Activated CD8-positive, alpha-beta memory T cell treated with anti-CD3 and anti-CD28 coated beads, Interleukin-2, amount 50 U/mL, for 24 hours (primary cell): ENCODE results near the gene FAF2.
"Not testable (repeated sequence)": the region's sequence is repeated elsewhere in the genome, so short reads cannot be mapped to it uniquely, and the experiment has no call there.

Source experiments
- DNase-seq: peaks from one replicate; pipeline ENCODE4 v3.0.0-alpha.2; 2020; ENCODE audit errors: extremely low read depth

The FAF2 gene

DNA sequence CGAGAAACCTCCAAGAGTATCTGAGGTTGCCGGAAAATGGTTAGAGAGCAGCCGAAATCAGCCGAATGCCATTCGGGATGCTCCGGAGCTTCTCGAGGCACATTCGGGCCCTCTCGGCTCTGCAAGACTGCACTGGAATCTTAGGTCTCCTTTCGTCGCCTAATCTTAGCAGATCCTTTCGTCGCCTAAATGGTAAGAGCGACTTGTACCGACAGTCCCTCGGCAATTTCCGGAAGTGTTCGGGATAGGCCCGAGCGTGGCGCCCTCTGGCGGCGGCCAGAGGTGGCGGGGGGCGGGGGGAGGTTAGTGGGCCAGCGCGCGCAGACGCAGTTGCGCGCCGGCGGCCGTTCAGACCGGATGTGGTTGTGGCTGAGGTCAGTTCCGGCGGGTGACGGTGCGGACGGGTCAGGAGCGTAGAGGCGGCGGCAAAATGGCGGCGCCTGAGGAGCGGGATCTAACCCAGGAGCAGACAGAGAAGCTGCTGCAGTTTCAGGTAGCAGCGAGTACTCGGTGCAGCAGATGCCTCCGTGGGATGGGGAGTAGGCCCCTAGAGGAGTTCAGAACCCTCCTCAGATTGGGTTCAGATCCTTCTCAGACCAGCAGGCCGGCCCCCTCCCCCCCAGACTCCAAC is at the start of gene FAF2:
TSS of gene FAF2 (plus strand) at position 408 of the 631 bp plus-strand sequence. CDS start at position 431, 23 bp downstream.
- DNase-seq: peak; percentile 93

DNA sequence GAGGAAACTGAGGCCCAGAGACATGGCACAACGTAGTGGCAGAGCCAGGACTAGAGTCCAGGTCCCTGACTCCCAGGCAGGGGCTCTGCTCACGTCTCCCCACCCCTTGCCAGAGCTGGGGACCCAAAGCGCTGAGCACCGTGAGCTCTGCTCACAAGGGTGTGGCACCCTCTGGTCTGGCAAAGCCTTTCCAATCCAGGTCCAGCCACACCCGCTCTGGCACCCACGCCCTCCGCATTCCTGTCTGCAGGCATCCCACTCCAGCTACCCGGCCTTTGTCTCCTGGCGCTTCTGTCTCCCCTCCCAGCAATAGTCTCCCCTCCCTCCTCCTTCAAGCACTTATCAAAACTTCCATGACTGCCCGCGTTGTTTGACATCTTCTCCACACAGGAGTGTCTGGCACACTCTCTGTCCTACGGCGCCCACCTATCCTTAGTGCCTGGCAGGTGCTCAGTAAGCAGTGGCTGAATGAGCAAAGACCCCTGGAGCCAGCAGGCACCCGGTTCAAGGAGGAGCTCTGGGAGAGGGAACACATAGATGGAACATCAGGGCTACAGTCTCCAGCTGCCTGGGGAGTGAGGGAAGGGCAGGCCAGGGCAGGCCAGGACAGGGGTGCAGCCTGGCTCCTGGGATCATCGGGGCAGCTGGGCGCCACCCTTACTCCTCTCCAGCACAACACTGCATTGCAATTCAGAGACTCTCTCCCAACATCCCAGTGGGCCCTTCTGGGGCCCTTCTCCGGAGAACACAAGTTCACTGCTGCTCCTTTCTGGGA is 47.6 kb upstream of the FAF2 start:
- no peak for DNase-seq

GRCh38 chr5:176401281-176402205 is 46.6 kb upstream of the FAF2 start:
- DNase-seq: no peak

GRCh38 chr5:176405656-176406435 is 42.3 kb upstream of the FAF2 start:
- DNase-seq: no peak

DNA sequence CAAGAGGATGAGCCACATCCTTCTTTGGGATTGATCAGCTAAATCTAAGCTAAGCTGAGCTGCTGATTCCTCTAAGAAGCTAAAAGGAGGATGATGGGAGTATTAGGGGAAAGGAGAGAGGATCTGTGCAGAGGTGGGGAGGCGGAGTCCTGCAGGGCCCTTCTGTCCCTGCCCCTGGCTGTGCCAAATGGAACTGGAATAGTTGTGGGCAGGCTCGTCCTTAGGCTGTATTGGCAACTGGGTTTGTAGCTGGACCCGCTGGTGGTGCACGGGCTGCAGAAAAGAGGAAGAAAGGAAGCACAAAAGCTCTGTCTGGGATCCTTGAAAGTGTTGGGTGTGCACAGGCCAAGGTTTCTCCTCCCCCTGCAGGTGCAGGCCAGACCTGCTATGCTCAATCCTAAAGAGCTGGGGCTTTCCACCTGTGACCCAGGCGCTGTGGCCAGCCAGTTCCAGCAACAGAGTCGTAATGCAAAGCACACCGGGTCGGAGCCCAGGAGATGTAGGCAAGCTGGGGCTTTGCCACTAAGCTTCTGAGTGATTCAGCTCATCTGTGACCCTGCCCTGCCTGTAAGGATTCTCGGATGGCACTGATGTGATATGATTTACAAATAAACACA is 41.6 kb upstream of the FAF2 start:
- no peak for DNase-seq

DNA sequence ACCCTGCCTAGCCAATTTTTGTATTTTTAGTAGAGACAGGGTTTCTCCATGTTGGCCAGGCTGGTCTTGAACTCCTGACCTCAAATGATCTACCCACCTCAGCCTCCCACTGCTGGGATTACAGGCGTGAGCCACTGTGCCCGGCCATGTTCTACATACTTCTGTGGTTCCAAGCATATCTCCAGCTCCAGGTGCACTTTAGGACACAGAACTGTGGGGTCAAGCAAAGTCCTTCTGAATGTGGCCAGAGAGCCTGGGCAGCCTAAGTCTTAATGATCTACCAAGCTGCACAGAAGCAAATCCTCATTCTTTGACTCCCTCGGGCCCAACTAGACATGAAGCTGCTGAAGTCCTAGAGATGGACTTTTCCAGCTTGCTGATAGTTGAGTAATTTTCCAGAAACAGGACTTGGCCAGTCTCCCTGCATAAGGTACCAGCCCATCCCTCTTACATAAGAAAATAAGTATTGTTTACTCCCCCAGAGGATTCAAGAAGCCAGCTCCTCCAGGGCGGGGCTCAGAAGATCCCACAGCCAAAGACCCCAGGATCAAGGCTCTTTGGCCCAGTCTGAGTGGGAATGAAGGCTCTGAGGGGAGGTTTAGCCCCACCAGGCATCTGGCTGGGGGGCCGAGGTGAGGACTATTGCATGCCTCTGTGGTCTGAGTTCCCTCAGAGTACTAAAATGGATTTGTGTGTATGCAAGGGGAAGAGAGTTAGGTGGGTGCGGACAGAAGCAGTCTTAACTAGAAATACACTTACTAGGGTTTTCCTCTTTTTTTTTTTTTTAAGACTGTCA is 40.5 kb upstream of the FAF2 start:
- no peak for DNase-seq

DNA sequence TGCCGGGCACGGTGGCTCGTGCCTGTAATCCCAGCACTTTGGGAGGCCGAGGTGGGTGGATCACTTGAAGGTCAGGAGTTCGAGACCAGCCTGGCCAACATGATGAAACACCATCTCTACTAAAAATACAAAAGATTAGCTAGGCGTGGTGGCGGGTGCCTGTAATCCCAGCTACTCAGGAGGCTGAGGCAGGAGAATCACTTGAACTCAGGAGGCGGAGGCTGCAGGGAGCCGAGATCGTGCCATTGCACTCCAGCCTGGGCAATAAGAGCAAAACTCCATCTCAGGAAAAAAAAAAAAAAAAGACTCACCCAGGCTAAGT is 40.0 kb upstream of the FAF2 start:
- DNase-seq: not testable (repeated sequence)

DNA sequence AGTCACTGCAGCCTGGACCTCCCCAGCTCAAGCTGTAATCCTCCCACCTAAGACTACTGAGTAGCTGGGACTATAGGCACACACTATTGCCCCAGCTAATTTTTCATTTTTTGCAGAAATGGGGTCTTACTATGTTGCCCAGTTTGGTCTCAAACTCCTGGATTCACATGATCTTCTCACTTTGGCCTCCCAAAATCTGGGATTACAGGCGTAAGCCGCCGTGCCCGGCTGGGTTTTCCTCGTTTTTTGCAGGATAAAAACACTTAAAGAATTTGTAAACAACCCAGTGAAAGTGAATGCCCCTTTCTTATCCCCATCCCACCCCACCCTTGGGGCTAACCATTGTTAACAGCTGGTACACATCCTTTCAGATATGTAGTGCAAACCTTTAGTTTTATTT is 39.6 kb upstream of the FAF2 start:
- no peak for DNase-seq

GRCh38 chr5:176409765-176410164 is 38.4 kb upstream of the FAF2 start:
- no peak for DNase-seq

DNA sequence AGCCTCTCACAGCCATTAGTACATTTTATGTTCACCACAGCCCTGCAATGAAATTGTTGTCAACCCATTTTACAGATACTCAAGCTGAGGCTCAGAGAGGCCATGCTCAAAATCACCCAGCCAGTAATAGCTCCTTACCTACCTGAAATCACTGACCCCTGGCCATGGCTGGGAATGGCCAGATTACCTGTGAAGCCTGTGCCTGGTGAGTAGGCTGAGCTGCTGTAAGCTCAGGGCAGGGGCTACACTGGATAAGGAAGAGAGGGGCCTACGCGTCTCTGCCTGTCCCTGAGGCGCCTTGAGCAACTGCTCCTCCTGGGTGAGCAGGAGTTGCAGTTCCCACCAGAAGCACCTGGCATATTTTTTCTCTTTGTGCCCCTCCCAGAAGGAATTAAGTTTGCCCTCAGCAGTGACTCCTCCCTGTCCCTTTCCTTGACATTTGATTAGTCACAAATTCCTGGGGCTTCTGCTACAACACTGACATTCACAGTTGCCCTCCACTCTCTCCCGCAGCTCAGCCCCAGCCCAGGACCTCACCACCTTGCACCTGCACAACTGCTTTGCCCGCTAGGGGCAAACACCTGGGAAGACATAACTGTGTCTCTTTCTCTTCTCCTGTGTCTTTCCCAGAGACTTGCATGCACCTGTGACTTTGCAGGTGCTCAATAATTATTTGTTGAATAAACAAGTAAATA is 37.6 kb upstream of the FAF2 start:
- DNase-seq: no peak

DNA sequence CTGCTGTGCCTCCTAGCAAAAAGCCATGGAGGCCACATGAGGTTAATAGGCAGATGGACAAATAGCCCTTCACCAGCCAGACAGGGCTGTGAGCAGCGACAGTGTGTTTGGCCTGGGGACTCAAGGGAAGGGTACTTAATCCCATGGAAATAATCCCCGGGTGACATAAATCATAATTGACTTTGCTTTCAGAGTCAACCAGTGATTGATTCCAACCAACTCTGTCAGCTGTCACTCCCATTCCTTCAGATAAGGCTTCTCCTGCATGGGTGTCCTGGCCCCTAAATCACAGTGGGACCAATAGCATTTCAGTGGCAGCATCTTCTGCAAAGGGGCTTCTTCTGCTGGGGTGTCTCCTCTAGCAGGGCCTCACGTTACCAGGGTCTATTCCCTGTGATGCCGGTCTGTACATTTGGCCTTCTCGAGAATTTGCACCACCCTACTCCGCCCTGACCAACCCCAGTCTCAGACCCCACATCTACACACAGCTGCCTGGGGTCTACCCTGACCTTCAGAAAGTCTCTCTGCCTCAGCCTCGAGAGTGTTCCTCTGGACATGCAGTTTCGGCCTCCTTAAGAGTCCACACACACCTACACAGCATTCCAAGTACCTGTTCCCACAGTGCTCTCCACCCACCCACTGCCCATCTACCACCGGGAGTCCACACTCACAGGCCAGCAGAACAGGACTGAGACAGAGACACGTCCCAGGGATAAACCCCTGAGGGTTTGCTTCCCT is 35.5 kb upstream of the FAF2 start:
- no peak for DNase-seq

DNA sequence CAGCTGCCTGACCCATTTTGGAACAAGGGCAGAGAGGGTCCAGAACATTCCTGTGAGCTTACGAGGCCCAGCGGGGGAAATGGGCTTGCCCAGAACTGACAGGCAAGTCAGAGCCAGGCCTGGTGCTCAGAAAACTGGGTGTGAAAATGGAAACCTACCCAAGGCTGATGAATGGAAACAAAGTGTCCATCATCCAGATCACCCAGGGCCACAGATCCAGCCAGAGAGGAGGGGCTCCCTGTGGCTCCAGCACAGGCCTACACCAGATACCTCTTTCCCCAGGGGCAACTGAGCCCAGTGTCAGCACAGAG is 35.0 kb upstream of the FAF2 start:
- DNase-seq: no peak

- DNase-seq: no peak
Observed at GRCh38 chr5:176413709-176414191, 34.4 kb upstream of the FAF2 start.

DNA sequence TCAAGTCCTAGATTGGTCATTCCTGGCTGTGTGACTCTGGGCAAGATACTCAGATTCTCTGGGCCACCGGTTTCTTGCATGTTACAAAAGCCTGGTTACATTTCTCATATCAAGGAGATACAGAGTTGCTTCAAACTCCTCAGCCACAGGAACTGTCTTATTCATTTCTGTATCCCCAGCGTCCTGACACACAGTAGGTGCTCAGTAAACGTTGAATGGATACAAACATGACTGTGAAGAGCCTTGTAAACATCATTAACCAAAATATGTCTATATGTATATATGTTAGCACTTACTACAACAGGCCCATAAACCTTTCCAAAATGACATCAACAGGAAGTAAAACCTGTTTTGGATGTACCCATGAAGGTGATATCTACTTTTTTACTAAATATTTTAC is 33.5 kb upstream of the FAF2 start:
- DNase-seq: no peak

- no peak for DNase-seq
Observed at GRCh38 chr5:176415240-176415951, 32.8 kb upstream of the FAF2 start.

DNA sequence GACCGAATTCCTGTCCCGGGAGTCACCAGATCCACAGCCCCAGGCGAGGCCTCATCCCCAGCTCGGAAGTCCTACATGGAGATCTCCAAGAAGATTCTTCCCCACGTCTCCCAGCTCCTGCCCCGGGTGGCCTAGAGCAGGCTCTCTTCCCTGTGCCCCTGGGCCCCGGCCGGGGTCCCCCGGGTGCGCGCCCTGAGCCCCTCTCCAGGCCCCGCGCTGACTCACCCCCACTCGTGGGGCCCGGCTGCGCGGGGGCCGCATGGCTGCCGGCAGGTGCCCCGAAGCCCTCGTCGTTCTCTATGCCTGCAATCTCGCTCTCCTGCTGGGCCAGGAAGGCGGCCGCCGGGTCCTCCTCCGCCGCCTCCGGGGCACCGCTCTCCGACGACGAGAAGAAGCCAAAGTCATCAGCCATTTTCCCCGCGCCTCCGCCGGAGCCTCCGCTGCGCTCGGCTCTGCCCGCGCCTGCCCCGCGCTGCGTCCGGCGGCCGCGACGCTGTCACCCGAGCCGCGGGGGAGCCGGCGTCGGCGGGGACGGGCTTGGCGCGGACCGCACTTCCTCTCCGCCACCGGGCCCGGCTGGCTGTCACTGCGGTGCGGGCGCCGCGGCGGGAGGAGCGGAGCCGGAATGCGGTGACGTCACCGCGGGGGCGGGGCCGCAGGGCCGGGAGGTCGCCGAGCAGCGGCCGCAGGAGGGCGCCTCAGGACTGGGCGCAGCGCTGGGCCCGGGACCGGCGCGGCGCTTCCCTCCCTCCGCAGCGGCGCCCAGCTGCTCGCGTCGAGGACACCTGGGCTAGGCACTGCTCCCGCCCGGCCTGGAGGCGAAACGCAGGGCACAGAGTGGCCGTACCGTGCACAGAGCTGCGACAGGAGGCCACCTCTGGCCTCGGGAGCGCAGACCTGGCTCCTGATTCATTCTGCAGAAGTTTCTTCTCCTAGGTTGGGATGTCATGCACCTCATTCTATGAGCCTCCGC is 31.9 kb upstream of the FAF2 start, which contains the start of gene CLTB:
TSS of gene CLTB (minus strand) at position 588 of the 973 bp plus-strand sequence. CDS start at position 412, 176 bp downstream.
- peak; percentile 63 for DNase-seq

GRCh38 chr5:176416965-176417364 is 31.2 kb upstream of the FAF2 start:
- no peak for DNase-seq
